OCI-LY7 (cell line): ENCODE results near the gene STEAP4. TPM values are rescaled to one million over a fixed set of nuclear protein-coding genes. Genes with fewer than 3 reads are reported as not detected.

Source experiments
- BruUV-seq: library from RNA; stranded (reverse); fragments of 400-500 nt; replicated peaks from 2 replicates; lab custom pipeline; 2021; lab: Mats Ljungman, UMichigan
- CTCF ChIA-PET: fragments of 300-600 bp; sonication (Branson Sonifier 250); formaldehyde crosslinking; loops from one replicate; lab custom pipeline; 2022; ENCODE audit warnings: antibody characterized with exemption; ENCODE audit not compliant: unreplicated experiment; lab: Charles Lee
- POLR2A ChIA-PET: fragments of 300-600 bp; sonication (Branson Sonifier 250); formaldehyde crosslinking; loops from one replicate; lab custom pipeline; 2022; ENCODE audit warnings: antibody characterized with exemption; lab: Charles Lee
- DNase-seq: peaks from one replicate; pipeline ENCODE4 v3.0.0-alpha.2; 2015; ENCODE audit warnings: low spot score
- H2AFZ ChIP-seq: fragments of 200-600 bp; sonication (generic), shearing (Covaris generic); 2 replicates; pipeline ENCODE4 v1.6.1; 2014; ENCODE audit warnings: mild to moderate bottlenecking, antibody characterized with exemption, low read length, moderate library complexity
- H3K27ac ChIP-seq: fragments of 200-600 bp; sonication (generic); 2 replicates; pipeline ENCODE4 v1.5.1; 2014; ENCODE audit warnings: mixed run types, low read depth, mild to moderate bottlenecking, moderate library complexity, low read length, inconsistent platforms; ENCODE audit not compliant: poor library complexity, severe bottlenecking
- H3K36me3 ChIP-seq: fragments of 200-600 bp; sonication (generic); 2 replicates; pipeline ENCODE4 v1.6.1; 2014; ENCODE audit warnings: mild to moderate bottlenecking, antibody characterized with exemption, low read length, moderate library complexity, mixed read lengths; ENCODE audit not compliant: insufficient read depth
- H3K4me1 ChIP-seq: fragments of 200-600 bp; sonication (generic); 2 replicates; pipeline ENCODE4 v1.5.1; 2014; ENCODE audit warnings: mild to moderate bottlenecking, low read length; ENCODE audit not compliant: insufficient read depth, poor library complexity, severe bottlenecking
- H3K4me2 ChIP-seq: fragments of 200-600 bp; sonication (generic); 2 replicates; pipeline ENCODE4 v1.6.1; 2014; ENCODE audit warnings: mild to moderate bottlenecking, low read length
- H3K4me3 ChIP-seq: fragments of 200-600 bp; sonication (generic); 2 replicates; pipeline ENCODE4 v1.5.1; 2014; ENCODE audit warnings: mild to moderate bottlenecking, low read depth, low read length; ENCODE audit not compliant: poor library complexity, severe bottlenecking
- H3K79me2 ChIP-seq: fragments of 200-600 bp; sonication (generic); 2 replicates; pipeline ENCODE4 v1.6.1; 2016; ENCODE audit warnings: low read depth, mild to moderate bottlenecking, low read length, moderate library complexity, mixed read lengths; ENCODE audit not compliant: insufficient read depth
- H3K9me2 ChIP-seq: fragments of 200-600 bp; sonication (generic); 2 replicates; pipeline ENCODE4 v1.6.1; 2016; ENCODE audit warnings: mild to moderate bottlenecking, low read length, mixed read lengths; ENCODE audit not compliant: insufficient read depth
- H3K9me3 ChIP-seq: fragments of 200-600 bp; sonication (generic); 2 replicates; pipeline ENCODE4 v1.6.1; 2014; ENCODE audit warnings: mild to moderate bottlenecking, mixed run types, low read length, mixed read lengths
- H4K20me1 ChIP-seq: fragments of 200-600 bp; sonication (generic); 2 replicates; pipeline ENCODE4 v1.6.1; 2014; ENCODE audit warnings: mild to moderate bottlenecking, antibody characterized with exemption, low read length, moderate library complexity, mixed read lengths; ENCODE audit not compliant: insufficient read depth
- EZH2phosphoT487 ChIP-seq: fragments of 200-600 bp; sonication (generic); IDR thresholded peaks from 2 replicates; pipeline ENCODE4 v1.6.1; 2018; ENCODE audit warnings: low read depth, borderline replicate concordance, mild to moderate bottlenecking, mixed run types, antibody characterized with exemption, low read length, moderate library complexity, mixed read lengths
- intact Hi-C: fragments of 100-400 bp; cut with micrococcal nuclease; formaldehyde crosslinking; loops from one replicate; pipeline ENCODE4 v1.10.0; 2022; ENCODE audit not compliant: unreplicated experiment
- total RNA-seq, 2 experiments: library from RNA; depleted of rRNA in 1 of 2; stranded (reverse); fragments of >200 nt in 1 of 2; shearing (Covaris generic) in 1 of 2; gene quantifications; 2 replicates each; pipeline ENCODE4 v1.2.3, GENCODE V29; 2014 to 2022
- TF ChIP-seq, protein P1 (sequence below): fragments of 200-600 bp; sonication (generic); conservative IDR thresholded peaks from 2 replicates; pipeline ENCODE4 v1.5.1; 2014; ENCODE audit warnings: mild to moderate bottlenecking, antibody characterized with exemption, low read length, moderate library complexity, mixed read lengths

Gene STEAP4
- total RNA-seq, 2 experiments from 2014 or later, result not detected

DNA sequence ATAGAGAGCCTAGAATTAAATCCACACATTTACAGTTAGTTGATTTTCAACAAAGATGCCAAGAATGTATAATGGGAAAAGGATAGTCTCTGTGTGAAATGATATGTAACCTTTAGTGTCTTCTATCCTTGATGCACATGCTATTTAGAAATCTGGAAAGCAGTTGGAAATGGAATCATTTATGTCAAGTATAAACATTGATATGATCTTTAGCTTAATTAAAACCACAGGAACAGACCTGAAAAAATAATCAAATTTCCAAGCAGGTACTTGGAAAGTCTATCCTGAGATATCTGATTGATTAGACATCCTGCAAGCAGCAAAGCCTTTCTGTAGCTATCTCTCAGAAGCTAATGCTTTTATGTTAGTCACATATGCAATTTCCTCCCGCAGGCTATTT is 62.4 kb downstream of the STEAP4 start:
- Histone ChIP-seq H3K27ac (no peak overlapping the region), H3K9me2 (no peaks in the 10 kb centered on the region), H3K4me3 (no peak overlapping the region), H4K20me1 (no peaks in the 10 kb centered on the region), H3K9me3 (no peaks in the 10 kb centered on the region), H3K79me2 (no peaks in the 10 kb centered on the region), H3K4me1 (no peaks in the 10 kb centered on the region), H3K36me3 (no peaks in the 10 kb centered on the region), H2AFZ (no peak overlapping the region), H3K4me2 (no peak overlapping the region)
- BruUV-seq, result no TSS peak
- intact Hi-C loops, result loop anchor here (10.0 kb wide), 2 partner anchors 591 to 1381 kb away; no protein-coding TSS in a partner anchor
- no peak for TF ChIP-seq EZH2phosphoT487
- TF ChIP-seq, protein P1, sequence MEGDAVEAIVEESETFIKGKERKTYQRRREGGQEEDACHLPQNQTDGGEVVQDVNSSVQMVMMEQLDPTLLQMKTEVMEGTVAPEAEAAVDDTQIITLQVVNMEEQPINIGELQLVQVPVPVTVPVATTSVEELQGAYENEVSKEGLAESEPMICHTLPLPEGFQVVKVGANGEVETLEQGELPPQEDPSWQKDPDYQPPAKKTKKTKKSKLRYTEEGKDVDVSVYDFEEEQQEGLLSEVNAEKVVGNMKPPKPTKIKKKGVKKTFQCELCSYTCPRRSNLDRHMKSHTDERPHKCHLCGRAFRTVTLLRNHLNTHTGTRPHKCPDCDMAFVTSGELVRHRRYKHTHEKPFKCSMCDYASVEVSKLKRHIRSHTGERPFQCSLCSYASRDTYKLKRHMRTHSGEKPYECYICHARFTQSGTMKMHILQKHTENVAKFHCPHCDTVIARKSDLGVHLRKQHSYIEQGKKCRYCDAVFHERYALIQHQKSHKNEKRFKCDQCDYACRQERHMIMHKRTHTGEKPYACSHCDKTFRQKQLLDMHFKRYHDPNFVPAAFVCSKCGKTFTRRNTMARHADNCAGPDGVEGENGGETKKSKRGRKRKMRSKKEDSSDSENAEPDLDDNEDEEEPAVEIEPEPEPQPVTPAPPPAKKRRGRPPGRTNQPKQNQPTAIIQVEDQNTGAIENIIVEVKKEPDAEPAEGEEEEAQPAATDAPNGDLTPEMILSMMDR, result no peak
- CTCF ChIA-PET, result no interaction called here
- POLR2A ChIA-PET, result interaction anchor here (0.5 kb wide), 1 partner anchor 297 kb away, joined by 4 read pairs; no protein-coding TSS in a partner anchor
- DNase-seq, result no peak

DNA sequence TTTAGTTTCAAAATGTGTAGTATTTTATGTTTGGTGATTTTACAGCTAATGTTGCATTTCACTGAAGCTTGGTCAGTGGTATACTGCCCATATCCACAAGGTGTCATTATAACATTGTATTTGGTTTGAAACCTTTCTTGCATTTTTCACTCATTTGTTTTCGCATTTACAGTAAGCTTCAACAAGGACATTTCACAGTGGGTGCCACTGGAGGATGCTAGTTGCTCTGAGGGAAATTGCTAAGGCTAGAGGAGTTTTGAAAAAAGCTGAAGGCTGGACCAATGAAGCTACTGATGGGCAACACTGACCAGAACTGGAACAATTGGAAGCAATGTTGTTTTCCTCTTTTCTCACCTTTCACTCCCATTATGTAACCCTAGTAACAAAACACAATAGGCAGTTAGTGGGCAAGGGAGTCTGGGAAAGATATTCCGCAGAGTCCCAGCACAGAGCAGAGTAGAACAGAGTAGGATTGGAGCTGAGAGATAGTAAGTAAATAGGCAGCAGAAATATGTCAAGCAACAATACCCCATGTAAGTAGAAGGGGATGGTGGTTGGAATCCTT is 63.3 kb downstream of the STEAP4 start:
- TF ChIP-seq EZH2phosphoT487, result no peak
- TF ChIP-seq, protein P1, result peak; percentile 83
- Histone ChIP-seq H3K9me2 (no peaks in the 10 kb centered on the region), H3K4me2 (no peak overlapping the region), H3K4me1 (no peaks in the 10 kb centered on the region), H3K27ac (no peak overlapping the region), H3K9me3 (no peaks in the 10 kb centered on the region), H3K4me3 (no peak overlapping the region), H2AFZ (no peak overlapping the region), H3K79me2 (no peaks in the 10 kb centered on the region), H4K20me1 (no peaks in the 10 kb centered on the region), H3K36me3 (no peaks in the 10 kb centered on the region)
- ChIA-PET CTCF (interaction anchor here (1.3 kb wide), 1 partner anchor 114 kb away, joined by 5 read pairs; no protein-coding TSS in a partner anchor), POLR2A (interaction anchor here (0.8 kb wide), 1 partner anchor 27 kb away, joined by 3 read pairs; no protein-coding TSS in a partner anchor)
- intact Hi-C loops, result loop anchor here (1.0 to 10.0 kb wide), 3 partner anchors 115 to 1381 kb away; no protein-coding TSS in a partner anchor
- peak; percentile 24 for DNase-seq
- BruUV-seq, result no TSS peak

DNA sequence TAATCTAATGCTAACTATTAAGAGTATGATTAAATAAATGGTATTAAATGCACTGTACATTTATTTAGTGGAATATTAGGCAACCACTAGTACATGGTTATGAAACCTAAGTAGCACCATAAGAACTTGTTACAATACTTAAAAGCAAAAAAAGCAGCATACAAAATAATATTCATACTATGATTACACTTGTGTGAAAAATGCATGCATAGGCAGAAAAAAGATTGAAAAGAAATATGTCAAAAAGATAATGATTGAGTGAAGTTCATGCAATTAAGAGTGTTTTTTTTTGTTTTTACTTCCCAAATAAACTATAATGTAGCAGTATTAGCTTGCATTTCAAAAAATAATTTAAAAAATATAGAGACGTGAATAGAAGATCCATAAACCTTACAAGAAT is 66.8 kb downstream of the STEAP4 start:
- no peaks in the 10 kb centered on the region for H3K9me3 ChIP-seq
- H3K4me3 ChIP-seq, result no peak overlapping the region
- POLR2A ChIA-PET, result no interaction called here
- H2AFZ ChIP-seq, result no peak overlapping the region
- intact Hi-C loops, result loop anchor here (10.0 kb wide), 2 partner anchors 595 to 1385 kb away; no protein-coding TSS in a partner anchor
- H3K4me1 ChIP-seq, result no peaks in the 10 kb centered on the region
- BruUV-seq, result no TSS peak
- no peak overlapping the region for H3K27ac ChIP-seq
- no peaks in the 10 kb centered on the region for H3K9me2 ChIP-seq
- no peak overlapping the region for H3K4me2 ChIP-seq
- CTCF ChIA-PET, result no interaction called here
- no peak for DNase-seq
- no peaks in the 10 kb centered on the region for H4K20me1 ChIP-seq
- TF ChIP-seq, protein P1, result no peak
- no peak for TF ChIP-seq EZH2phosphoT487
- no peaks in the 10 kb centered on the region for H3K36me3 ChIP-seq
- no peaks in the 10 kb centered on the region for H3K79me2 ChIP-seq
